ENCODE results near the gene TSPAN9.

DNA sequence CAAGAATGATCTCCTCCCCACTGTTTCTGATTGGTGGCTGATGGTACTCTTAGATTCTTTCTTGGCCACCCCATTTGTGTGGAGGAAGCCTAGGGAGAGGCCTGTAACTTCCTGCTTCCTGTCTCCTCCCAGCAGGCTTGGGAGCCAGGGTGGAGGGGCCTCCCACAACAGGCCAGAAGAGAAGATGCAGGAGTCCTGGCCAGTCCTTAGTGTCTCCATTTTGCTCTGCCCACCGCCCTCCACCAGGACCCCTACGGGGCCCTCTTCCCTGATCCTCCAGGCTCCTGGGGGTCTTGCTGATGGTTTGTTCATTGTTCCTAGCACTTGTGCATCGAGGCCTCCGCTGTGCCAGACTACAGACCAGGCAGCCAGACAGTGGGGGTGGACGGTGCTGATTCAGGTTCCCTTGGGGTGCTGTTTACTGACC lies 6.8 kb downstream of the TSPAN9 start:
- TF ChIP-seq, protein P1, sequence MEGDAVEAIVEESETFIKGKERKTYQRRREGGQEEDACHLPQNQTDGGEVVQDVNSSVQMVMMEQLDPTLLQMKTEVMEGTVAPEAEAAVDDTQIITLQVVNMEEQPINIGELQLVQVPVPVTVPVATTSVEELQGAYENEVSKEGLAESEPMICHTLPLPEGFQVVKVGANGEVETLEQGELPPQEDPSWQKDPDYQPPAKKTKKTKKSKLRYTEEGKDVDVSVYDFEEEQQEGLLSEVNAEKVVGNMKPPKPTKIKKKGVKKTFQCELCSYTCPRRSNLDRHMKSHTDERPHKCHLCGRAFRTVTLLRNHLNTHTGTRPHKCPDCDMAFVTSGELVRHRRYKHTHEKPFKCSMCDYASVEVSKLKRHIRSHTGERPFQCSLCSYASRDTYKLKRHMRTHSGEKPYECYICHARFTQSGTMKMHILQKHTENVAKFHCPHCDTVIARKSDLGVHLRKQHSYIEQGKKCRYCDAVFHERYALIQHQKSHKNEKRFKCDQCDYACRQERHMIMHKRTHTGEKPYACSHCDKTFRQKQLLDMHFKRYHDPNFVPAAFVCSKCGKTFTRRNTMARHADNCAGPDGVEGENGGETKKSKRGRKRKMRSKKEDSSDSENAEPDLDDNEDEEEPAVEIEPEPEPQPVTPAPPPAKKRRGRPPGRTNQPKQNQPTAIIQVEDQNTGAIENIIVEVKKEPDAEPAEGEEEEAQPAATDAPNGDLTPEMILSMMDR (IDR thresholded peaks at IDR 0.05), result no peak
- TF ChIP-seq EP300 (IDR thresholded peaks at IDR 0.05) (no peak), FOSL2 (IDR thresholded peaks at IDR 0.05) (no peak), FOSL2 (CRISPR knock-in tag; IDR thresholded peaks at IDR 0.05) (no peak), SREBF2 (IDR thresholded peaks at IDR 0.05) (no peak), NR3C1 (IDR thresholded peaks at IDR 0.05) (no peak), GATA3 (IDR thresholded peaks at IDR 0.05; ENCODE audit: borderline replicate concordance) (no peak), CBX2 (IDR thresholded peaks at IDR 0.05; ENCODE audit: borderline replicate concordance, low read depth) (no peak), JUN (IDR thresholded peaks at IDR 0.05) (no peak), MYC (IDR thresholded peaks at IDR 0.05; ENCODE audit: borderline replicate concordance, low read length) (no peak)
- TF ChIP-seq, protein P2, sequence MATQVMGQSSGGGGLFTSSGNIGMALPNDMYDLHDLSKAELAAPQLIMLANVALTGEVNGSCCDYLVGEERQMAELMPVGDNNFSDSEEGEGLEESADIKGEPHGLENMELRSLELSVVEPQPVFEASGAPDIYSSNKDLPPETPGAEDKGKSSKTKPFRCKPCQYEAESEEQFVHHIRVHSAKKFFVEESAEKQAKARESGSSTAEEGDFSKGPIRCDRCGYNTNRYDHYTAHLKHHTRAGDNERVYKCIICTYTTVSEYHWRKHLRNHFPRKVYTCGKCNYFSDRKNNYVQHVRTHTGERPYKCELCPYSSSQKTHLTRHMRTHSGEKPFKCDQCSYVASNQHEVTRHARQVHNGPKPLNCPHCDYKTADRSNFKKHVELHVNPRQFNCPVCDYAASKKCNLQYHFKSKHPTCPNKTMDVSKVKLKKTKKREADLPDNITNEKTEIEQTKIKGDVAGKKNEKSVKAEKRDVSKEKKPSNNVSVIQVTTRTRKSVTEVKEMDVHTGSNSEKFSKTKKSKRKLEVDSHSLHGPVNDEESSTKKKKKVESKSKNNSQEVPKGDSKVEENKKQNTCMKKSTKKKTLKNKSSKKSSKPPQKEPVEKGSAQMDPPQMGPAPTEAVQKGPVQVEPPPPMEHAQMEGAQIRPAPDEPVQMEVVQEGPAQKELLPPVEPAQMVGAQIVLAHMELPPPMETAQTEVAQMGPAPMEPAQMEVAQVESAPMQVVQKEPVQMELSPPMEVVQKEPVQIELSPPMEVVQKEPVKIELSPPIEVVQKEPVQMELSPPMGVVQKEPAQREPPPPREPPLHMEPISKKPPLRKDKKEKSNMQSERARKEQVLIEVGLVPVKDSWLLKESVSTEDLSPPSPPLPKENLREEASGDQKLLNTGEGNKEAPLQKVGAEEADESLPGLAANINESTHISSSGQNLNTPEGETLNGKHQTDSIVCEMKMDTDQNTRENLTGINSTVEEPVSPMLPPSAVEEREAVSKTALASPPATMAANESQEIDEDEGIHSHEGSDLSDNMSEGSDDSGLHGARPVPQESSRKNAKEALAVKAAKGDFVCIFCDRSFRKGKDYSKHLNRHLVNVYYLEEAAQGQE (IDR thresholded peaks at IDR 0.05), result no peak
